Suppressor macrophage (primary cell): ENCODE results near the gene HNRNPH1.
"Not testable (repeated sequence)": the region's sequence is repeated elsewhere in the genome, so short reads cannot be mapped to it uniquely, and the experiment has no call there.

ENCODE experiments used
- DNase-seq, 4 experiments: peaks; one replicate each; pipeline ENCODE4 v3.0.0-alpha.2; 2020 to 2022
- total RNA-seq, 17 experiments: gene quantifications; one replicate each; lab custom pipeline; 2026; ENCODE audit warnings: mixed read lengths in 6 of 17, inconsistent platforms in 3 of 17; lab: John Stamatoyannopoulos, UW

HNRNPH1 gene
- 131 to 455 (median 278) reads per million in 17 experiments for total RNA-seq

- DNase-seq: peak; percentile 99 to 100 (median 99)
These were observed at the start of gene HNRNPH1 for GRCh38 chr5:179623003-179623905. HNRNPH1 (minus strand) TSS chr5:179623671; CDS start chr5:179623133, 538 bp downstream.

- DNase-seq: peak; percentile 76 to 83 (median 78)
These were observed 44.9 kb upstream of the HNRNPH1 start for GRCh38 chr5:179668391-179668790.

- DNase-seq: not testable (repeated sequence)
These were observed 38.2 kb upstream of the HNRNPH1 start for GRCh38 chr5:179661647-179662046.

GRCh38 chr5:179658179-179658856 is 34.8 kb upstream of the HNRNPH1 start:
- DNase-seq: peak; percentile 58 to 71 (median 70)

- not testable (repeated sequence) for DNase-seq
These were observed 34.1 kb upstream of the HNRNPH1 start for GRCh38 chr5:179657302-179658178.

- DNase-seq: peak in 3 of 4 experiments; percentile 5 to 37 (median 31)
These were observed 29.7 kb upstream of the HNRNPH1 start for GRCh38 chr5:179653135-179653534.

GRCh38 chr5:179650245-179650644 is 26.8 kb upstream of the HNRNPH1 start:
- DNase-seq: not testable (repeated sequence)

GRCh38 chr5:179649166-179649703 is 25.8 kb upstream of the HNRNPH1 start:
- not testable (repeated sequence) for DNase-seq

- DNase-seq: no peak
These were observed 24.9 kb upstream of the HNRNPH1 start for GRCh38 chr5:179648410-179648809.

- DNase-seq: not testable (repeated sequence)
These were observed 21.3 kb upstream of the HNRNPH1 start for GRCh38 chr5:179644766-179645165.

- not testable (repeated sequence) for DNase-seq
These were observed 19.9 kb upstream of the HNRNPH1 start for GRCh38 chr5:179643141-179643920.

GRCh38 chr5:179642626-179643025 is 19.2 kb upstream of the HNRNPH1 start:
- not testable (repeated sequence) for DNase-seq

- not testable (repeated sequence) for DNase-seq
These were observed 18.3 kb upstream of the HNRNPH1 start for GRCh38 chr5:179641745-179642144.

GRCh38 chr5:179639296-179639695 is 15.8 kb upstream of the HNRNPH1 start:
- DNase-seq: not testable (repeated sequence)

- not testable (repeated sequence) for DNase-seq
These were observed 11.1 kb upstream of the HNRNPH1 start for GRCh38 chr5:179634370-179635172.

- not testable (repeated sequence) for DNase-seq
These were observed 10.3 kb upstream of the HNRNPH1 start for GRCh38 chr5:179633501-179634369.

- DNase-seq: no peak
These were observed 1.4 kb upstream of the HNRNPH1 start for GRCh38 chr5:179624841-179625271.

GRCh38 chr5:179623906-179624741 is 653 bp upstream of the HNRNPH1 start:
- DNase-seq: peak; percentile 40 to 66 (median 61)
